Measurements from ENCODE around the gene DNAAF8.

DNAAF8 gene

GRCh38 chr16:4695473-4696171 lies 38.7 kb upstream of the DNAAF8 start:
- DNase-seq (ENCODE audit: low spot score): no peak

GRCh38 chr16:4696172-4696904 lies 38.0 kb upstream of the DNAAF8 start:
- DNase-seq (ENCODE audit: low spot score): no peak

- DNase-seq (ENCODE audit: low spot score): no peak
These were observed 37.2 kb upstream of the DNAAF8 start for GRCh38 chr16:4696905-4697847.

- DNase-seq (ENCODE audit: low spot score): no peak
These were observed 36.5 kb upstream of the DNAAF8 start for GRCh38 chr16:4697848-4698291.

GRCh38 chr16:4698321-4699045 lies 35.9 kb upstream of the DNAAF8 start:
- no peak for DNase-seq (ENCODE audit: low spot score)

GRCh38 chr16:4699046-4699556 lies 35.2 kb upstream of the DNAAF8 start:
- DNase-seq (ENCODE audit: low spot score): no peak

GRCh38 chr16:4700380-4700996 lies 33.8 kb upstream of the DNAAF8 start:
- DNase-seq (ENCODE audit: low spot score): no peak

- no peak for DNase-seq (ENCODE audit: low spot score)
These were observed 33.2 kb upstream of the DNAAF8 start for GRCh38 chr16:4700997-4701743.

- no peak for DNase-seq (ENCODE audit: low spot score)
These were observed 32.4 kb upstream of the DNAAF8 start for GRCh38 chr16:4701791-4702465.

- no peak for DNase-seq (ENCODE audit: low spot score)
These were observed 31.9 kb upstream of the DNAAF8 start for GRCh38 chr16:4702466-4702808.

GRCh38 chr16:4703906-4704305 lies 30.4 kb upstream of the DNAAF8 start:
- no peak for DNase-seq (ENCODE audit: low spot score)

- DNase-seq (ENCODE audit: low spot score): no peak
These were observed 29.8 kb upstream of the DNAAF8 start for GRCh38 chr16:4704491-4704890.

GRCh38 chr16:4704913-4705312 lies 29.4 kb upstream of the DNAAF8 start:
- no peak for DNase-seq (ENCODE audit: low spot score)

GRCh38 chr16:4706871-4707270 lies 27.5 kb upstream of the DNAAF8 start:
- no peak for DNase-seq (ENCODE audit: low spot score)

- no peak for DNase-seq (ENCODE audit: low spot score)
These were observed 24.9 kb upstream of the DNAAF8 start for GRCh38 chr16:4709481-4709880.

- no peak for DNase-seq (ENCODE audit: low spot score)
These were observed 20.5 kb upstream of the DNAAF8 start for GRCh38 chr16:4713663-4714501.

GRCh38 chr16:4714996-4715395 lies 19.3 kb upstream of the DNAAF8 start:
- no peak for DNase-seq (ENCODE audit: low spot score)

- DNase-seq (ENCODE audit: low spot score): no peak
These were observed 15.9 kb upstream of the DNAAF8 start for GRCh38 chr16:4718466-4718865.
